K562 (cell line): ENCODE data around the gene TMC2. TPM values are rescaled to one million over a fixed set of nuclear protein-coding genes. Genes with fewer than 3 reads are reported as not detected.

Experiments used
- ATAC-seq: fragments of 200-7000 bp; cut with Tn5 transposase; 3 replicates; pipeline ENCODE4 v1.9.1; 2020; ENCODE audit warnings: moderate library complexity
- BruUV-seq: library from RNA; stranded (reverse); fragments of 400-500 nt; replicated peaks from 2 replicates; lab custom pipeline; 2021; lab: Mats Ljungman, UMichigan
- CTCF ChIA-PET: fragments of 300-600 bp; formaldehyde crosslinking; extraction: SDS; loops from one replicate; lab custom pipeline; 2021; ENCODE audit warnings: low intra/inter-chr PET ratio; lab: Yijun Ruan, JAX
- POLR2A ChIA-PET: fragments of 300-600, 350-650 bp; sonication (Branson Sonifier 250); formaldehyde crosslinking; extraction: SDS; loops from one replicate; lab custom pipeline; 2021; ENCODE audit warnings: antibody characterized with exemption, inconsistent platforms; lab: Yijun Ruan, JAX
- DNase-seq, 4 experiments: peaks; one replicate each; pipeline versions ENCODE4 v3.0.0 to v3.0.0-alpha.2; 2011 to 2018; ENCODE audit warnings: low spot score in 3 of 4, mixed read lengths in 3 of 4; ENCODE audit errors: extremely low read depth in 1 of 4
- FAIRE-seq: peaks from 2 replicates; lab custom pipeline; 2011; peaks lifted over from hg19 to GRCh38; lab: Jason Lieb, UNC
- H2AFZ ChIP-seq: 2 replicates; pipeline ENCODE4 v1.6.0; 2011; ENCODE audit warnings: low read depth, low read length, control low read depth, inconsistent platforms
- H3K27ac ChIP-seq: fragments of 200-600 bp; 3 replicates; pipeline ENCODE4 v1.8.0; 2011; ENCODE audit warnings: low read depth, mild to moderate bottlenecking, control low read depth, inconsistent platforms, low read length, moderate library complexity, mixed read lengths; ENCODE audit errors: extremely low read depth
- H3K27me3 ChIP-seq, 2 experiments: fragments of 300-600 bp in 1 of 2; 2 replicates in 1 of 2; 3 replicates in 1 of 2; pipeline versions ENCODE4 v1.6.0 to v1.8.0; 2011; ENCODE audit warnings: inconsistent platforms in 2 of 2, low read length in 2 of 2, mild to moderate bottlenecking in 1 of 2, mixed read lengths in 1 of 2, moderate library complexity in 1 of 2; ENCODE audit not compliant: control insufficient read depth in 2 of 2, insufficient read depth in 2 of 2
- H3K36me3 ChIP-seq: fragments of 300-600 bp; 3 replicates; pipeline ENCODE4 v1.8.0; 2011; ENCODE audit warnings: mild to moderate bottlenecking, low read length, inconsistent platforms; ENCODE audit not compliant: control insufficient read depth, insufficient read depth
- H3K4me1 ChIP-seq, 2 experiments: fragments of 200-600 bp in 1 of 2; replicated peaks in 1 of 2; 2 replicates in 1 of 2; 3 replicates in 1 of 2; pipeline versions ENCODE4 v1.5.1 to v1.8.0; 2011; ENCODE audit warnings: inconsistent platforms in 2 of 2, low read length in 2 of 2, mild to moderate bottlenecking in 1 of 2, mixed read lengths in 1 of 2, moderate library complexity in 1 of 2; ENCODE audit not compliant: control insufficient read depth in 2 of 2, insufficient read depth in 2 of 2
- H3K4me2 ChIP-seq: 2 replicates; pipeline ENCODE4 v1.6.1; 2011; ENCODE audit warnings: low read length, control low read depth, inconsistent platforms, mixed read lengths; ENCODE audit not compliant: insufficient read depth
- H3K4me3 ChIP-seq: fragments of 200-600 bp; sonication (generic), shearing (Covaris generic); 2 replicates; pipeline ENCODE4 v1.5.1; 2016; ENCODE audit warnings: control low read depth, inconsistent platforms
- H3K79me2 ChIP-seq: fragments of 200-600 bp; 3 replicates; pipeline ENCODE4 v1.8.0; 2011; ENCODE audit warnings: low read length, inconsistent platforms; ENCODE audit not compliant: control insufficient read depth, insufficient read depth
- H3K9ac ChIP-seq, 2 experiments: 2 replicates each; pipeline versions ENCODE4 v1.6.0 to v1.6.1; 2011; ENCODE audit warnings: low read depth in 2 of 2, low read length in 2 of 2, control low read depth in 1 of 2, inconsistent platforms in 1 of 2, mild to moderate bottlenecking in 1 of 2, mixed read lengths in 1 of 2; ENCODE audit not compliant: insufficient read depth in 1 of 2
- H3K9me1 ChIP-seq: one replicate; pipeline ENCODE4 v1.6.0; 2011; ENCODE audit warnings: inconsistent platforms, mild to moderate bottlenecking, low read length, moderate library complexity; ENCODE audit not compliant: control insufficient read depth, insufficient read depth
- H3K9me3 ChIP-seq: replicated peaks from 2 replicates; pipeline ENCODE4 v1.5.1; 2011; ENCODE audit warnings: low read depth, low read length, inconsistent platforms; ENCODE audit not compliant: control insufficient read depth, insufficient read depth
- H4K20me1 ChIP-seq: replicated peaks from 2 replicates; pipeline ENCODE4 v1.6.1; 2011; ENCODE audit warnings: low read length, inconsistent platforms, mixed read lengths; ENCODE audit not compliant: control insufficient read depth, insufficient read depth
- CHD4 ChIP-seq: fragments of 200-600 bp; sonication (generic); IDR thresholded peaks from 3 replicates; pipeline ENCODE4 v1.6.1; 2012; ENCODE audit warnings: low read depth, mild to moderate bottlenecking, mixed read lengths, low read length, inconsistent platforms; ENCODE audit not compliant: insufficient read depth, insufficient replicate concordance, poor library complexity, severe bottlenecking
- MED1 ChIP-seq: sonication (generic); formaldehyde crosslinking; IDR thresholded peaks from 2 replicates; pipeline ENCODE4 v1.8.1; 2023; ENCODE audit warnings: missing genetic modification reagents, borderline replicate concordance
- PHF20 ChIP-seq: fragments of 450-650 bp; IDR thresholded peaks from 2 replicates; pipeline ENCODE4 v1.6.1; 2018; ENCODE audit not compliant: partially characterized antibody
- RBBP5 ChIP-seq: fragments of 200-600 bp; sonication (generic); IDR thresholded peaks from 2 replicates; pipeline ENCODE4 v1.6.1; 2012; ENCODE audit warnings: borderline replicate concordance, mild to moderate bottlenecking, low read length, control low read depth, inconsistent platforms; ENCODE audit not compliant: insufficient read depth, poor library complexity, severe bottlenecking
- RNF2 ChIP-seq: sonication (generic); IDR thresholded peaks from 2 replicates; pipeline ENCODE4 v1.6.1; 2016
- WGBS: fragments of 100-300 bp; shearing (Covaris generic); methylation state at CpG from one replicate; pipeline ENCODE4 v1.1.6; 2016; ENCODE audit warnings: low coverage, mixed read lengths; ENCODE audit not compliant: insufficient coverage; ENCODE audit errors: missing lambda C conversion rate; 5-methylcytosine and 5-hydroxymethylcytosine counted together
- in situ Hi-C: fragments of 300-500 bp; cut with MboI; formaldehyde crosslinking; loops from 4 replicates; pipeline ENCODE4 v1.15.0; 2018; ENCODE audit warnings: inconsistent platforms, mixed read lengths
- intact Hi-C: fragments of 100-400 bp; cut with micrococcal nuclease; formaldehyde crosslinking; loops from 2 replicates; pipeline ENCODE4 v1.14.2; 2022
- polyA plus RNA-seq, 8 experiments: library from polyadenylated mRNA; depleted of rRNA in 4 of 8; stranded (reverse) in 5 of 8; unstranded in 3 of 8; fragments of >200 nt; fragmentation: Nextera tagmentation in 2 of 8; fragmentation: Illumina TruSeq in 1 of 8; extraction: Ambion mirVana in 2 of 8; extraction: Trizol in 1 of 8; gene quantifications; 2 replicates each; pipeline versions ENCODE4 v1.2.1 to v1.2.3, GENCODE V29; 2011 to 2014; ENCODE audit warnings: inconsistent platforms in 1 of 8, missing spikeins in 1 of 8
- total RNA-seq, 7 experiments: library from RNA; depleted of rRNA in 6 of 7; stranded (reverse); fragments of >200 nt in 6 of 7; fragmentation: Illumina TruSeq in 2 of 7; extraction: Trizol in 2 of 7; gene quantifications; 2 replicates each; pipeline versions ENCODE4 v1.2.1 to v1.2.3, GENCODE V29; 2011 to 2021; ENCODE audit warnings: low replicate concordance in 1 of 7

Gene TMC2
- total and polyA plus RNA-seq, 9 of the 15 experiments (the other 6 are each of a cell fraction or from before 2014, with no cell fraction given): not detected

- TF ChIP-seq CHD4: no peak
- TF ChIP-seq, all 486 proteins: peak for 0
These were observed 6.0 kb downstream of the TMC2 start (continued) for GRCh38 chr20:2542361-2542760.

- Histone ChIP-seq H3K27me3 (peaks cover 9 to 13% of the 10 kb centered on the region in 2 experiments), H3K9me1 (no peaks in the 10 kb centered on the region), H3K36me3 (no peaks in the 10 kb centered on the region), H2AFZ (no peak overlapping the region), H3K9me3 (no peaks in the 10 kb centered on the region), H3K4me1 (no peaks in the 10 kb centered on the region), H3K4me3 (no peak overlapping the region), H3K4me2 (no peak overlapping the region), H3K27ac (no peak overlapping the region), H4K20me1 (no peaks in the 10 kb centered on the region), H3K9ac (no peak overlapping the region), H3K79me2 (no peaks in the 10 kb centered on the region)
- ATAC-seq: no peak
- in situ Hi-C loops: no loop called here
- DNase-seq: no peak
- 0% methylated on average over 1 of the region's 1 CpG for WGBS
- TF ChIP-seq MED1 (CRISPR knock-in tag) (no peak), RNF2 (no peak), PHF20 (no peak), RBBP5 (no peak)
- ChIA-PET POLR2A (no interaction called here), CTCF (interaction anchor here (0.6 kb wide), 1 partner anchor 108 kb away, joined by 3 read pairs; the partner anchor contains the start of gene NOP56)
- BruUV-seq: no TSS peak
- intact Hi-C loops: no loop called here
- no peak for FAIRE-seq
These were observed 7.8 kb downstream of the TMC2 start for GRCh38 chr20:2544211-2544610.
